Effector memory CD4-positive, alpha-beta T cell (primary cell): ENCODE data around the gene WFDC12.

Experiments used
- DNase-seq, 3 donors: peaks; one replicate each; pipeline ENCODE4 v3.0.0-alpha.2; 2020
- H3K27ac ChIP-seq: 2 replicates; pipeline ENCODE4 v1.7.0; 2013; ENCODE audit warnings: mild to moderate bottlenecking, low read length, moderate library complexity; ENCODE audit not compliant: insufficient read depth, poor library complexity, severe bottlenecking
- H3K27me3 ChIP-seq: replicated peaks from 2 replicates; pipeline ENCODE4 v1.7.0; 2013; ENCODE audit warnings: mild to moderate bottlenecking, low read length; ENCODE audit not compliant: insufficient read depth, control insufficient read depth, poor library complexity, severe bottlenecking
- H3K36me3 ChIP-seq: 2 replicates; pipeline ENCODE4 v1.7.0; 2013; ENCODE audit warnings: mild to moderate bottlenecking, low read length, moderate library complexity; ENCODE audit not compliant: control insufficient read depth, insufficient read depth
- H3K4me1 ChIP-seq: 2 replicates; pipeline ENCODE4 v1.7.0; 2013; ENCODE audit warnings: low read length, mild to moderate bottlenecking; ENCODE audit not compliant: control insufficient read depth, insufficient read depth, poor library complexity, severe bottlenecking
- H3K4me3 ChIP-seq: 2 replicates; pipeline ENCODE4 v1.7.0; 2013; ENCODE audit warnings: low read length, low read depth, mild to moderate bottlenecking; ENCODE audit not compliant: insufficient read depth, poor library complexity, severe bottlenecking
- H3K9me3 ChIP-seq: 2 replicates; pipeline ENCODE4 v1.7.0; 2013; ENCODE audit warnings: mild to moderate bottlenecking, low read length, moderate library complexity; ENCODE audit not compliant: control insufficient read depth

Gene WFDC12

DNA sequence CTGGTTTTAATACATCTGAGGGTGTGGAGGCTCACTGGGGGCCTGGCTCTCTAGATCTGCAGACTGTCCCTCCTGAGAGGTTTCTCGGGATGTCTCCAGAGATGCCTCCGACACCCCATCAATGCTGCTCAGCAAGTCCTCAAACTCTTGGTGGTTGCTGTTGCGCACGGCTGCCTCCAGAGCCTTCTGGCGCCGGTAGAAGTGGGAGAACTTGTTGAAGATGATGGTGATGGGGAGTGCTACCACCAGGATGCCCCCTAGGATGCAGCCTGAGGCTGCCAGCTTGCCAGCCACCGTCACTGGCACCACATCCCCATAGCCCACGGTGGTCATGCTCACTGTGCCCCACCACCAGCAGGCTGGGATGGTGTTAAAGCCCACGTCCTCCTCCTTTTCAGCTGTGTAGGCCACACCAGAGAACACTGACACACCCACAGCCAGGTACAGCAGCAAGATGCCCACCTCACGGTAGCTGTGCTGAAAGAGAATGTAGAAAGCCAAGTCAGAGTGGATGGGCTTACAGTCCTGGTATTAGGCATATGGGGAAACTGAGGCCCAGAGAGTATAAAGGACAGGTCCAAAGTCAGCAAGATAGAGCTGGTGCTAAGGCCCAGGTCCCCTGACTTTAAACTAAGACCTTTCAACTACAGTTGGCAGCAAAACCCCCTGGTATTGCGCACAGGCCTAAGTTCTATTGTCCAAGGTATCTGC lies 29.2 kb downstream of the WFDC12 start:
- DNase-seq = no peak
- Histone ChIP-seq H3K4me1 (peaks cover 6% of the 10 kb centered on the region), H3K36me3 (no peaks in the 10 kb centered on the region), H3K27ac (no peak overlapping the region), H3K9me3 (no peaks in the 10 kb centered on the region), H3K4me3 (no peak overlapping the region), H3K27me3 (peaks cover 19% of the 10 kb centered on the region)

DNA sequence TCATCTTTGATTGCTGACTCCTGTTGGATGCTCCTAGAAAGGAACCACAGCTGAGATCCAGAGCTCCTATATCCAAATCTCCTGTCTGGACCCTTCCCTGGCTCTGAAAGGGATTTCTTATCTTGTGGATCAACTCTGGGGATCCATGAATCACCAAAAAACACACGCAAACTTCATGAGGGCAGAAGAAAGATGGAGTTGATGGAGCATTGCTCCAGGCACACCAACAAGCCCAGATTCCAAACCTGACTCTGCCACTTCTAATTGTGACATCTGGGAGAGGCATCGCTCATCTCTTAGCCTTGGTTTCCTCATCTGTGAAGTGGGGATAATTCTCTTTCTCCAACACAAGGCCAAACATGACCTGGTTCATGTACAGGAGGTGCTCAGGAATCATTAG lies 30.1 kb downstream of the WFDC12 start:
- Histone ChIP-seq H3K4me1 (peaks cover 6% of the 10 kb centered on the region), H3K27me3 (peaks cover 19% of the 10 kb centered on the region), H3K36me3 (peaks cover 6% of the 10 kb centered on the region), H3K9me3 (no peaks in the 10 kb centered on the region), H3K4me3 (no peak overlapping the region), H3K27ac (no peak overlapping the region)
- DNase-seq = no peak

DNA sequence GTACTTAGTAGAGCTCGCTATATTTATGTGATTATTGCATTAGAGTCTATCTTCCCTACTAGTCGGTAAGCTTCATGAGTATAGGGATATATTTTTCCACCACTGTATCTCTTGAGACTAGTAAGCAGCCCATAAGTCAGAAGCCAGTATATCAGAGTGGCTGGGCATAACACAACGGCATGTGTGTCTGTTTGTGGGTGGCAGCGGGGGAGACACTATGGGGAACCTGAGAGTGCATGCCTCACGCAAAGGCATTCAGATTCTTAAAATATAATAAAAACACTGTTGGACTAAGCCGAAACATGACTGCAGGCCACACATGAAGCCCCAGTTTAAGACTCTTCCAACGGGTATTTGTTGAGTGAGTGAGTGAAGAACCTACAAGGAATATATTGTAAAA lies 31.4 kb downstream of the WFDC12 start:
- DNase-seq = no peak
- H3K4me3 ChIP-seq = no peak overlapping the region

DNA sequence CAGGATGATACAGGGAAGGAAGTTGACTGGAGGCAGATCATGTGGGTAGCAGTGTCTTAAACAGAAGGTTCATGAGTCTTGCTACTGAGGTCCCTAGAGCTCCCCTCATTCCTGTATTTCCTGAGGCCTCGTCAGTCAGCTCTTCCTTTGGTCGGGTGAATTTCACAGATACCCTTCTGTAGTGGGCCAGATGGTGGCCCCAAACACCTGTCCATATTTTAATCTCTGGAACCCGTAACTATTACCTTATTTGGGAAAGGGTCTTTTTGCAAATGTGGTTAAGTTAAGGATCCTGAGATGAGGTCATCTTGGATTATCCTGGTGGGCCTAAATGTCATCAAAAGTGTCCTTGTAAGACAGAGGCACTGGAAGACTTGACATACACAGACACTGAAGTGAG lies 32.9 kb downstream of the WFDC12 start:
- H3K9me3 ChIP-seq = no peaks in the 10 kb centered on the region
- no peak overlapping the region for H3K27ac ChIP-seq
- H3K4me3 ChIP-seq = no peak overlapping the region
- peaks cover 4% of the 10 kb centered on the region for H3K27me3 ChIP-seq
- peaks cover 3% of the 10 kb centered on the region for H3K4me1 ChIP-seq
- H3K36me3 ChIP-seq = peaks cover 14% of the 10 kb centered on the region
- DNase-seq = no peak

More for the DNA sequence above, 31.4 kb downstream of the WFDC12 start:
- Histone ChIP-seq H3K36me3 (peaks cover 8% of the 10 kb centered on the region), H3K4me1 (peaks cover 3% of the 10 kb centered on the region), H3K9me3 (no peaks in the 10 kb centered on the region), H3K27me3 (peaks cover 10% of the 10 kb centered on the region), H3K27ac (no peak overlapping the region)

DNA sequence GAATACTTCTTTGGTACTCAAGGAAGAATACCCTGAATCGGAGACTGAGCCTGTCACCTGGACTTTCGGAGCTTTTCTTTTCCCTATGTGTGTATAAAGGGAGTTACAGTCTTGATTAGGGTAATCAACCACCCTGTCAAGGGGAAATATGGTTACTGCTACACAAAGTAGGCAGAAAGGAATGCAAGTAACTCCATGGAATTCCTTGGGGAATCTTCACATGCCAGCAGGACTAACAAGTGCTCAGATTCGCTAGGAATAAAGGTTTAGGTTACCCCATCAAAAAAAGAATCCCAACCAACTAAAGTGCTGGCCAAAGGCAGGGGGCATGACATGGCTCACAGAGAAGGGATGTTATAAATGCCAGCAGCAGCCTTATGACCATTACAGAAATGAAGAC lies 33.8 kb downstream of the WFDC12 start:
- Histone ChIP-seq H3K4me1 (no peaks in the 10 kb centered on the region), H3K27me3 (no peaks in the 10 kb centered on the region), H3K4me3 (no peak overlapping the region), H3K36me3 (peaks cover 18% of the 10 kb centered on the region), H3K27ac (no peak overlapping the region), H3K9me3 (no peaks in the 10 kb centered on the region)
- DNase-seq = no peak

DNA sequence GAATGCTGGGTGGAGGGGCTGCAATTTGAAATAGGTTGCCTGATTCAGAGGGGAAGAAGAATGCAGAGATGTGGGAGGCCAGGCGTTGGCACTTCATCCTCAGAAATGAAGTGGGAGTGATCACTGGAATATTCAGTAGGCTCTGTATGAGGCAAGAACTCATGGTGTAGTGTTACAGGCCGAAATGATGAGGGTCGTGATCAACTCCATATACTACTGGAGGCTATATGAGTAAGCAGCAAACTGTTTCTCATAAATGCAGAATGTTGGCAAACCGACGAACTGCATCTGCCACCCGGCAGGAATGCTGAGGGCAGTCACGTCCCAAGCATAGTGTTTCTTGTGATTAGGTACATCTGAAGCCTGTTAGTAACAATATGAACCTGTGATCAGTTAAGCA lies 36.0 kb downstream of the WFDC12 start:
- Histone ChIP-seq H3K27me3 (no peaks in the 10 kb centered on the region), H3K4me1 (no peaks in the 10 kb centered on the region), H3K36me3 (peaks cover 25% of the 10 kb centered on the region), H3K4me3 (no peak overlapping the region), H3K27ac (no peak overlapping the region), H3K9me3 (no peaks in the 10 kb centered on the region)
- DNase-seq = no peak

DNA sequence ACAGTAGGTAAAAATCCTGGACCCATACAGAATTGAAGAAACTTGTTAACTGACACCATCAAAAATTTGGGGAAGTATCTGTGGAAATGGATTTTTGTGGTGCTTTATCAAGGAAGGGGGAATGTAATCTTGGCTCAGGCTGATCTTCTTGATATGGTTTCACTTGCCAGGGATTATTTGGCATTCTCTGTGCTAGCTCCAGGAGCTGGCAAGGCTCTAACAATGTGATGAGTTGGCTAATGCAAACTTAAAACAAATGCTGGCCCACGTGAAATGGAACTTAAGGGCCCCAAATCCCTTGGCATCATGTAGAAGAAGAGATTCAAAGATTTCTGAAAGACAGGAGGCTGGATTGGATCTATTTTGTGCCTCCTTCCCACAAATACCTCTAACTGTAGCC lies 36.5 kb downstream of the WFDC12 start:
- Histone ChIP-seq H3K9me3 (no peaks in the 10 kb centered on the region), H3K36me3 (peaks cover 29% of the 10 kb centered on the region), H3K4me1 (no peaks in the 10 kb centered on the region), H3K27me3 (no peaks in the 10 kb centered on the region), H3K4me3 (no peak overlapping the region), H3K27ac (no peak overlapping the region)
- no peak for DNase-seq

DNA sequence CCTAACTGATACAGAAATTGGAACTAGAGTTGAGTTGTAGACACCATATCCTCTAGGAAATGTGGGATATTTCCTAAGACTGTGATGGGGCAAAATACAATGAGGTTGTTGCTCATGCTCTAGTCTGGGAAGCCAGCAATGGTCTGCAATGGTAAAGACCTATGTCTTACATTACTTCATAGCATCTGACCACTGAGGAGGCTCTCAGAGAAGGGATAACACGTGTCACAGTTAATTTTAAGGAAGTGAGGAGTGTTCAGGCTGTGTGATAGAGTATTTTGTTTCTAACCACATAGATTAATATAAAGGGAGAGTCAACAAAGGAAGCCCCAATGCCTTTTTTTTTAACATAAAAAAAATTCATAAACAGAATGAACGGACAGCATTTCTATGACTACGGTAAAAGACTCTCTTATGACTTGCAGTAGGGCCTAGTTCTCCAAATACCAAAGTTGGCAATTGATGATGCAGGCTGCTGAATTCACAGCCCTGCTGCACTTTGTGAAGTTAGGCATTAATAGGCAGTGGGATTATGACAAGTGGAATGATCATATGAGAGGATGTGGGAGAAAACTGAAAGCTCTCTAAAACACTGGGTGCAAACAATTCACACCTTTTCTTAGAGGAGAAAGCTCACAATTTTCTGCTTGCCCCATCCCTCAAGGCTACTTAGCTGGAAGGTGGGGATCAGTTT lies 37.0 kb downstream of the WFDC12 start:
- Histone ChIP-seq H3K36me3 (peaks cover 34% of the 10 kb centered on the region), H3K4me1 (no peaks in the 10 kb centered on the region), H3K4me3 (no peak overlapping the region), H3K27ac (no peak overlapping the region), H3K27me3 (no peaks in the 10 kb centered on the region), H3K9me3 (no peaks in the 10 kb centered on the region)
- no peak for DNase-seq

DNA sequence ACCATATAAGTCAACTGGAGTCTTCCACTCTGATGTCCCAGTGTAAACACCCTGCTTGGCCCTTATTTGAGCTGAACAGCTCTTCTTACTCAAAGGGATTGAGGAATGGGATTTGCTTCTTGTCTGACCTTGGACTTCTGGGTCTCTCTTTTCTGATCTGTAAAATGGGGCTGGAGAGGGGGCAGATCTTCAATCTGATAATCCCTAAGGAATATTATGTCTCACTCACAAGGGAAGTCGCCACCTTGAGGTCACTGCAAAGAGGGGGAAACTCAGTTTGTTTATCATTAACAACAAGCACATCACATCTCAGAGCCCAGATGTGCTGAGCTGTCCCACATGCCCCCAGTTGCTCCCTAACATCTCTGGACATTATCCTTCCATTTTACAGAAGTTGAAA lies 38.4 kb downstream of the WFDC12 start:
- H3K27ac ChIP-seq = no peak overlapping the region
- H3K27me3 ChIP-seq = no peaks in the 10 kb centered on the region
- no peak overlapping the region for H3K4me3 ChIP-seq
- no peaks in the 10 kb centered on the region for H3K9me3 ChIP-seq
- DNase-seq = no peak
- H3K4me1 ChIP-seq = no peaks in the 10 kb centered on the region
- peaks cover 48% of the 10 kb centered on the region for H3K36me3 ChIP-seq

DNA sequence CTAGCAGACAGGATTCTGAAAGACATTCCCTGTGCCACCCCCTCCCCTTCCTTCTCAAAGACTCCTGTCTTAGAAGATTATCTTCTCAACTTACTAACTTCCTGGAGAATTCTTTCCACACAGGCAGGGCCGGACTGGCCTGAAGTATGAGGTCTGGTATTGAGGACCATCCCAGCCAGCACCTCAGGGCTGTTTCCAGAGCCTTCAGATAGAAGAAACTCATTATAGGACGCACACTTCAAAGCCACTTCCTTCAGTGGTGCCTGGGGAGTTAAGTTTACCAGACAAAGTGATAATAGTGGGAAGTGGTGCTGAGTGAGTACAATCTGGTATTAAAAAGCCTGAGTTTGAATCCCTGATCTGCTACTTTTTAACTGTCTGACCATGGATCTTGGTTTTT lies 39.0 kb downstream of the WFDC12 start:
- no peak overlapping the region for H3K27ac ChIP-seq
- peaks cover 54% of the 10 kb centered on the region for H3K36me3 ChIP-seq
- no peaks in the 10 kb centered on the region for H3K9me3 ChIP-seq
- no peak overlapping the region for H3K4me3 ChIP-seq
- H3K4me1 ChIP-seq = no peaks in the 10 kb centered on the region
- H3K27me3 ChIP-seq = no peaks in the 10 kb centered on the region
- no peak for DNase-seq
